GM12878 (cell line): Measurements from ENCODE around the gene COTL1. TPM values are rescaled to one million over a fixed set of nuclear protein-coding genes. Genes with fewer than 3 reads are reported as not detected.

Experiments
- BCL3 ChIP-seq: IDR thresholded peaks from 2 replicates; pipeline ENCODE4 v1.6.1; 2011; ENCODE audit warnings: borderline replicate concordance, low read depth, mild to moderate bottlenecking, moderate library complexity, low read length; ENCODE audit not compliant: insufficient read depth, poor library complexity, severe bottlenecking
- HDAC2 ChIP-seq: fragments of 200-600 bp; sonication (generic); IDR thresholded peaks from 2 replicates; pipeline ENCODE4 v1.6.1; 2017
- POLR2A ChIP-seq: IDR thresholded peaks from 2 replicates; pipeline ENCODE4 v1.6.1; 2011; ENCODE audit warnings: low read depth, mild to moderate bottlenecking, low read length
- SIX5 ChIP-seq: IDR thresholded peaks from 2 replicates; pipeline ENCODE4 v1.6.1; 2011; ENCODE audit warnings: mild to moderate bottlenecking, low read depth, low read length, moderate library complexity; ENCODE audit not compliant: severe bottlenecking
- USF1 ChIP-seq: IDR thresholded peaks from 2 replicates; pipeline ENCODE4 v1.6.1; 2011; ENCODE audit warnings: borderline replicate concordance, low read depth, mild to moderate bottlenecking, moderate library complexity, mixed read lengths, low read length; ENCODE audit not compliant: insufficient read depth; ENCODE audit errors: extremely low read length
- ZBTB4 ChIP-seq: fragments of 450-650 bp; formaldehyde crosslinking; IDR thresholded peaks from 2 replicates; pipeline ENCODE4 v1.4.0; 2022; ENCODE audit warnings: mild to moderate bottlenecking, moderate library complexity
- ZNF384 ChIP-seq: IDR thresholded peaks from 2 replicates; pipeline ENCODE4 v1.6.1; 2012; ENCODE audit warnings: low read depth, mild to moderate bottlenecking, low read length, improper control_type of control experiment, borderline replicate concordance
- polyA plus RNA-seq, 11 experiments: library from polyadenylated mRNA; depleted of rRNA in 4 of 11; unstranded in 6 of 11; stranded (reverse) in 5 of 11; fragments of >200 nt; fragmentation: Nextera tagmentation in 4 of 11; fragmentation: Illumina TruSeq in 1 of 11; extraction: Ambion mirVana in 4 of 11; extraction: Trizol in 1 of 11; gene quantifications; 1 replicate in 1 of 11; 2 replicates in 10 of 11; pipeline versions ENCODE4 v1.2.1 to v1.2.3, GENCODE V29; 2011 to 2016; ENCODE audit warnings: inconsistent platforms in 2 of 11, missing spikeins in 2 of 11, low read depth in 1 of 11
- total RNA-seq, 4 experiments: library from RNA; depleted of rRNA in 3 of 4; stranded (reverse); fragments of >200 nt in 3 of 4; fragmentation: Illumina TruSeq in 1 of 4; extraction: Trizol in 1 of 4; gene quantifications; 2 replicates each; pipeline versions ENCODE4 v1.2.1 to v1.2.3, GENCODE V29; 2013 to 2021

The COTL1 gene
- total and polyA plus RNA-seq, 10 of the 15 experiments (the other 5 are each of a cell fraction or from before 2014, with no cell fraction given) = 140 to 894 (median 330) TPM

- no peak for TF ChIP-seq USF1
- TF ChIP-seq BCL3 = peak; percentile 90
- TF ChIP-seq POLR2A = peak; percentile 73; the same call in 1 of the 2 replicates
- no peak for TF ChIP-seq ZNF384
- TF ChIP-seq SIX5 = no peak
- no peak for TF ChIP-seq ZBTB4 (CRISPR knock-in tag)
- TF ChIP-seq HDAC2 = no peak
Measured at GRCh38 chr16:84578538-84579126, 39.2 kb downstream of the COTL1 start (continued).
